ENCODE data around the gene PPP1R12A. TPM values are rescaled to one million over a fixed set of nuclear protein-coding genes. Genes with fewer than 3 reads are reported as not detected.
A peak's percentile ranks its signal among the peaks of the same experiment; 100 is the strongest.
"Not testable (repeated sequence)": the region's sequence is repeated elsewhere in the genome, so short reads cannot be mapped to it uniquely, and the experiment has no call there.

Gene PPP1R12A
- polyA plus RNA-seq, 1 experiment = 107 TPM

GRCh38 chr12:79886917-79887519, 47.9 kb downstream of the PPP1R12A start:
- Histone ChIP-seq H3K27ac (ENCODE audit: low read depth, low read length) (no peak overlapping the region), H3K4me3 (ENCODE audit: low read depth, low read length) (no peak overlapping the region), H3K9me3 (ENCODE audit: control insufficient read depth, insufficient read depth, low read length) (no peaks in the 10 kb centered on the region), H3K27me3 (ENCODE audit: control insufficient read depth, insufficient read depth, low read length) (no peaks in the 10 kb centered on the region)
- ChIA-PET POLR2A (no interaction called here), CTCF (interaction anchor here (0.8 to 1.6 kb wide), 6 partner anchors 8 to 308 kb away, joined by 3 to 6 read pairs (median 3); no protein-coding TSS in a partner anchor)
- DNase-seq (ENCODE audit: low read depth, low spot score) = peak; percentile 11
- TF ChIP-seq CTCF (IDR thresholded peaks at IDR 0.05; ENCODE audit: low read depth, low read length) = peak; percentile 64

- ChIA-PET POLR2A (no interaction called here), CTCF (interaction anchor here (0.8 to 1.6 kb wide), 5 partner anchors 9 to 309 kb away, joined by 3 to 6 read pairs (median 3); no protein-coding TSS in a partner anchor)
- no peak for TF ChIP-seq CTCF (IDR thresholded peaks at IDR 0.05; ENCODE audit: low read depth, low read length)
- H3K9me3 ChIP-seq (ENCODE audit: control insufficient read depth, insufficient read depth, low read length) = no peaks in the 10 kb centered on the region
- H3K4me3 ChIP-seq (ENCODE audit: low read depth, low read length) = no peak overlapping the region
- H3K27me3 ChIP-seq (ENCODE audit: control insufficient read depth, insufficient read depth, low read length) = no peaks in the 10 kb centered on the region
- H3K27ac ChIP-seq (ENCODE audit: low read depth, low read length) = no peak overlapping the region
- DNase-seq (ENCODE audit: low read depth, low spot score) = no peak
Observed at GRCh38 chr12:79885911-79886490, 48.9 kb downstream of the PPP1R12A start.

- no peak overlapping the region for H3K27ac ChIP-seq (ENCODE audit: low read depth, low read length)
- CTCF ChIA-PET = interaction anchor here (0.7 to 1.8 kb wide), 2 partner anchors 303 to 311 kb away, joined by 4 read pairs; no protein-coding TSS in a partner anchor
- H3K9me3 ChIP-seq (ENCODE audit: control insufficient read depth, insufficient read depth, low read length) = no peaks in the 10 kb centered on the region
- H3K27me3 ChIP-seq (ENCODE audit: control insufficient read depth, insufficient read depth, low read length) = no peaks in the 10 kb centered on the region
- no peak for DNase-seq (ENCODE audit: low read depth, low spot score)
- TF ChIP-seq CTCF (IDR thresholded peaks at IDR 0.05; ENCODE audit: low read depth, low read length) = no peak
- POLR2A ChIA-PET = no interaction called here
- no peak overlapping the region for H3K4me3 ChIP-seq (ENCODE audit: low read depth, low read length)
Observed at GRCh38 chr12:79884401-79885006, 50.4 kb downstream of the PPP1R12A start.

GRCh38 chr12:79883216-79883615, 51.7 kb downstream of the PPP1R12A start:
- Histone ChIP-seq H3K27me3 (ENCODE audit: control insufficient read depth, insufficient read depth, low read length) (no peaks in the 10 kb centered on the region), H3K4me3 (ENCODE audit: low read depth, low read length) (no peak overlapping the region), H3K9me3 (ENCODE audit: control insufficient read depth, insufficient read depth, low read length) (no peaks in the 10 kb centered on the region), H3K27ac (ENCODE audit: low read depth, low read length) (no peak overlapping the region)
- TF ChIP-seq CTCF (IDR thresholded peaks at IDR 0.05; ENCODE audit: low read depth, low read length) = no peak
- DNase-seq (ENCODE audit: low read depth, low spot score) = no peak
- ChIA-PET CTCF (interaction anchor here (1.8 kb wide), 1 partner anchor 304 kb away, joined by 4 read pairs; no protein-coding TSS in a partner anchor), POLR2A (no interaction called here)

GRCh38 chr12:79881351-79881750, 53.5 kb downstream of the PPP1R12A start:
- Histone ChIP-seq H3K9me3 (ENCODE audit: control insufficient read depth, insufficient read depth, low read length) (no peaks in the 10 kb centered on the region), H3K27ac (ENCODE audit: low read depth, low read length) (no peak overlapping the region), H3K4me3 (ENCODE audit: low read depth, low read length) (no peak overlapping the region), H3K27me3 (ENCODE audit: control insufficient read depth, insufficient read depth, low read length) (no peaks in the 10 kb centered on the region)
- TF ChIP-seq CTCF (IDR thresholded peaks at IDR 0.05; ENCODE audit: low read depth, low read length) = no peak
- no peak for DNase-seq (ENCODE audit: low read depth, low spot score)
- ChIA-PET POLR2A (interaction anchor here (0.5 kb wide), 1 partner anchor 58 kb away, joined by 3 read pairs; no protein-coding TSS in a partner anchor), CTCF (no interaction called here)

- POLR2A ChIA-PET; H3K27me3 ChIP-seq (ENCODE audit: control insufficient read depth, insufficient read depth, low read length); H3K27ac ChIP-seq (ENCODE audit: low read depth, low read length); CTCF ChIA-PET; H3K4me3 ChIP-seq (ENCODE audit: low read depth, low read length); H3K9me3 ChIP-seq (ENCODE audit: control insufficient read depth, insufficient read depth, low read length); DNase-seq (ENCODE audit: low read depth, low spot score): not testable (repeated sequence)
Observed at GRCh38 chr12:79878506-79878905, 56.4 kb downstream of the PPP1R12A start.

All from AG04450 (cell line).